PC-3 (cell line): ENCODE results near the gene P2RY2. TPM values are rescaled to one million over a fixed set of nuclear protein-coding genes. Genes with fewer than 3 reads are reported as not detected.

Experiments
- ATAC-seq: fragments of 200-7000 bp; cut with Tn5 transposase; 2 replicates; pipeline ENCODE4 v1.9.1; 2020; ENCODE audit warnings: mild to moderate bottlenecking, moderate library complexity
- BruUV-seq: library from RNA; stranded (reverse); fragments of 400-500 nt; replicated peaks from 2 replicates; lab custom pipeline; 2021; lab: Mats Ljungman, UMichigan
- CTCF ChIA-PET: fragments of 300-600 bp; sonication (Branson Sonifier 250); formaldehyde crosslinking; loops from one replicate; lab custom pipeline; 2022; ENCODE audit warnings: antibody characterized with exemption; lab: Charles Lee
- POLR2A ChIA-PET: fragments of 300-600 bp; sonication (Branson Sonifier 250); formaldehyde crosslinking; loops from one replicate; lab custom pipeline; 2022; ENCODE audit warnings: antibody characterized with exemption; ENCODE audit not compliant: unreplicated experiment; lab: Charles Lee
- DNase-seq: peaks from one replicate; pipeline ENCODE4 v3.0.0-alpha.2; 2015
- H2AFZ ChIP-seq: fragments of 300-600 bp; sonication (generic); 2 replicates; pipeline ENCODE4 v1.6.0; 2016; ENCODE audit warnings: antibody characterized with exemption, low read length
- H3F3A ChIP-seq: fragments of 300-600 bp; sonication (generic); one replicate; pipeline ENCODE4 v1.6.0; 2017; ENCODE audit warnings: antibody characterized with exemption, low read length, control low read depth, mild to moderate bottlenecking; ENCODE audit not compliant: unreplicated experiment
- H3K27ac ChIP-seq: fragments of 300-600 bp; sonication (generic); 2 replicates; pipeline ENCODE4 v1.5.1; 2016; ENCODE audit warnings: mild to moderate bottlenecking, low read length
- H3K27me3 ChIP-seq: fragments of 300-600 bp; sonication (generic); 2 replicates; pipeline ENCODE4 v1.6.1; 2016; ENCODE audit warnings: low read length, mixed read lengths
- H3K36me3 ChIP-seq: fragments of 300-600 bp; sonication (generic); 2 replicates; pipeline ENCODE4 v1.6.1; 2016; ENCODE audit warnings: low read depth, mixed run types, low read length, mixed read lengths
- H3K4me1 ChIP-seq: fragments of 300-600 bp; sonication (generic); 2 replicates; pipeline ENCODE4 v1.5.1; 2016; ENCODE audit warnings: low read length; ENCODE audit not compliant: insufficient read depth
- H3K4me2 ChIP-seq: fragments of 300-600 bp; sonication (generic); 2 replicates; pipeline ENCODE4 v1.6.0; 2016; ENCODE audit warnings: low read length
- H3K4me3 ChIP-seq: fragments of 300-600 bp; sonication (generic); 2 replicates; pipeline ENCODE4 v1.5.1; 2016; ENCODE audit warnings: mild to moderate bottlenecking, low read length, mixed read lengths
- H3K79me2 ChIP-seq: fragments of 300-600 bp; sonication (generic); 2 replicates; pipeline ENCODE4 v1.6.1; 2017; ENCODE audit warnings: low read length, mixed read lengths
- H3K9ac ChIP-seq: fragments of 300-600 bp; sonication (generic); 2 replicates; pipeline ENCODE4 v1.6.0; 2016; ENCODE audit warnings: mild to moderate bottlenecking, low read length
- H3K9me2 ChIP-seq: fragments of 300-600 bp; sonication (generic); replicated peaks from 2 replicates; pipeline ENCODE4 v1.6.1; 2016; ENCODE audit warnings: mixed run types, low read length, mixed read lengths
- H3K9me3 ChIP-seq: fragments of 300-600 bp; sonication (generic); 2 replicates; pipeline ENCODE4 v1.6.1; 2016; ENCODE audit warnings: low read length, mixed read lengths
- H4K20me1 ChIP-seq: fragments of 300-600 bp; sonication (generic); 2 replicates; pipeline ENCODE4 v1.6.1; 2016; ENCODE audit warnings: low read length, mixed read lengths
- CTCF ChIP-seq: fragments of 300-600 bp; sonication (generic); conservative IDR thresholded peaks from 2 replicates; pipeline ENCODE4 v1.5.1; 2017; ENCODE audit warnings: antibody characterized with exemption, low read depth, mild to moderate bottlenecking, low read length
- EZH2 ChIP-seq: fragments of 300-600 bp; sonication (generic); IDR thresholded peaks from one replicate; pipeline ENCODE4 v1.6.1; 2017; ENCODE audit warnings: antibody characterized with exemption, mild to moderate bottlenecking, low read length; ENCODE audit not compliant: unreplicated experiment
- EZH2phosphoT487 ChIP-seq: fragments of 300-600 bp; sonication (generic); IDR thresholded peaks from 2 replicates; pipeline ENCODE4 v1.6.1; 2018; ENCODE audit warnings: mild to moderate bottlenecking, antibody characterized with exemption, low read length, borderline replicate concordance
- intact Hi-C: fragments of 100-400 bp; cut with micrococcal nuclease; formaldehyde crosslinking; loops from 2 replicates; pipeline ENCODE4 v1.9.0; 2023
- total RNA-seq: library from RNA; depleted of rRNA; stranded (reverse); fragments of >200 nt; gene quantifications from 2 replicates; pipeline ENCODE4 v1.2.3, GENCODE V29; 2014

Gene P2RY2
- total RNA-seq, 1 experiment from 2014 or later = 54.8 TPM

GRCh38 chr11:73244589-73245240, 26.6 kb downstream of the P2RY2 start:
- ATAC-seq (no peak), DNase-seq (no peak)
- no peaks in the 10 kb centered on the region for H3K9me2 ChIP-seq
- no peak overlapping the region for H3K4me2 ChIP-seq
- H3K27ac ChIP-seq = no peak overlapping the region
- H3K79me2 ChIP-seq = no peaks in the 10 kb centered on the region
- TF ChIP-seq CTCF (no peak), EZH2 (no peak), EZH2phosphoT487 (no peak)
- BruUV-seq = no TSS peak
- no peaks in the 10 kb centered on the region for H4K20me1 ChIP-seq
- intact Hi-C loops = loop anchor here (5.0 kb wide), 2 partner anchors 43 to 322 kb away; no protein-coding TSS in a partner anchor
- no peak overlapping the region for H3K9ac ChIP-seq
- no peak overlapping the region for H2AFZ ChIP-seq
- ChIA-PET POLR2A (interaction anchor here (0.6 kb wide), 1 partner anchor 347 kb away, joined by 4 read pairs; no protein-coding TSS in a partner anchor), CTCF (interaction anchor here (0.6 kb wide), 1 partner anchor 53 kb away, joined by 11 read pairs; no protein-coding TSS in a partner anchor)
- H3K27me3 ChIP-seq = no peaks in the 10 kb centered on the region
- H3K36me3 ChIP-seq = peaks cover 7% of the 10 kb centered on the region
- peaks cover 3% of the 10 kb centered on the region for H3F3A ChIP-seq
- no peak overlapping the region for H3K4me3 ChIP-seq
- peaks cover 6% of the 10 kb centered on the region; the same call in 1 of the 2 replicates for H3K4me1 ChIP-seq
- no peaks in the 10 kb centered on the region for H3K9me3 ChIP-seq

- Histone ChIP-seq H3F3A (peaks cover 3% of the 10 kb centered on the region), H3K9me2 (no peaks in the 10 kb centered on the region), H3K36me3 (peaks cover 7% of the 10 kb centered on the region), H4K20me1 (no peaks in the 10 kb centered on the region), H3K4me3 (no peak overlapping the region), H3K79me2 (no peaks in the 10 kb centered on the region), H3K9me3 (no peaks in the 10 kb centered on the region), H2AFZ (no peak overlapping the region), H3K4me2 (no peak overlapping the region), H3K27ac (no peak overlapping the region), H3K4me1 (peaks cover under 1% of the 10 kb centered on the region; the same call in 1 of the 2 replicates), H3K27me3 (no peaks in the 10 kb centered on the region), H3K9ac (no peak overlapping the region)
- DNase-seq = no peak
- no peak for ATAC-seq
- CTCF ChIA-PET = no interaction called here
- intact Hi-C loops = loop anchor here (5.0 kb wide), 1 partner anchor 42 kb away; no protein-coding TSS in a partner anchor
- POLR2A ChIA-PET = no interaction called here
- TF ChIP-seq EZH2phosphoT487 (no peak), EZH2 (no peak), CTCF (no peak)
- no TSS peak for BruUV-seq
These were observed 27.4 kb downstream of the P2RY2 start for GRCh38 chr11:73245461-73245860.

GRCh38 chr11:73246303-73246702, 28.2 kb downstream of the P2RY2 start:
- intact Hi-C loops = loop anchor here (5.0 kb wide), 1 partner anchor 41 kb away; no protein-coding TSS in a partner anchor
- Histone ChIP-seq H2AFZ (no peak overlapping the region), H3K4me1 (no peaks in the 10 kb centered on the region; the same call in 1 of the 2 replicates), H3K79me2 (no peaks in the 10 kb centered on the region), H3K27ac (no peak overlapping the region), H3K9ac (no peak overlapping the region), H4K20me1 (no peaks in the 10 kb centered on the region), H3K9me3 (no peaks in the 10 kb centered on the region), H3K36me3 (peaks cover 7% of the 10 kb centered on the region), H3K4me2 (no peak overlapping the region), H3F3A (peaks cover 3% of the 10 kb centered on the region), H3K4me3 (no peak overlapping the region), H3K27me3 (no peaks in the 10 kb centered on the region), H3K9me2 (no peaks in the 10 kb centered on the region)
- ATAC-seq (no peak), DNase-seq (no peak)
- no TSS peak for BruUV-seq
- TF ChIP-seq CTCF = no peak
- TF ChIP-seq EZH2 = no peak
- no peak for TF ChIP-seq EZH2phosphoT487
- CTCF ChIA-PET = no interaction called here
- POLR2A ChIA-PET = no interaction called here
